NCI-H774 (cell line): Measurements from ENCODE around the gene MCTP1.

Experiments used
- DNase-seq: peaks from one replicate; lab custom pipeline; 2025; lab: John Stamatoyannopoulos, UW

Gene MCTP1

DNA sequence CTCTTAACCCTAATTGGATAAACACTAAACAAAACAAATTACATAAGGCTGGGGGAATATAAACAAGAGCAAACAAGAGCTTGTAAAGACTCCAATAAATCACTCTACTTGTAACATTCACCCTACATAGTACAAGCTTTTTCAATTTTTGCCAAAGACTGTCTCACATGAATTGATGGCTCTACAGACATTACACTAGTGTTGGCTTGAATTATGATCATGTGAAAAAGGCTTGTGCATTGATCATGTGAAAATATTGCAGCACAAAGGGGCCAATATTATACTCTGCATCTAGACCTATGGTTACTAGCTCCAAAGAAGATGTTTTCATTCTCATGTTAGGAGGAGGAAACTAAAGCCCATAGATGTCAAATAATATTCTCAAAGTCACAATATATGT lies 212.6 kb downstream of the MCTP1 start:
- DNase-seq: no peak

GRCh38 chr5:95070866-95071265 lies 214.0 kb downstream of the MCTP1 start:
- DNase-seq: no peak

DNA sequence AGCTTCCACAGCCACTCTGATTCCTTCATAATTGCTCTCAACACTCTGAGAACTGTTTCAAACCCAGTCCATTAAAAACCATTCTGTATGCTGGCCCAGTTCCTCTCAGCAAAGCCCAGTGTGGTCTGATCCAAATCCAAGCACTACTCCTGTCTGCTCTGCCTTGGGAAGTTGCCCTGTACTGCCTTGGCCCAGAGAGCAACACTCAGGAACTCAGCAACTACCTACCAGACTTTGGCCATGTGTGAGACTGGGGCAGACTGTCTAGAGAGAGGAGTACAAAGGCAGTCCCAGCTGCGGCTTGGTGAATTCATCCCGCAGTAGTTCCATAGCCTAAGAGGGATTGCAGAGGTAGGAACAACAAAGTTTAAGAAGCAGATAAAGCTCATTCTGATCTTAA lies 214.4 kb downstream of the MCTP1 start:
- DNase-seq: no peak

- no peak for DNase-seq
These were observed 214.9 kb downstream of the MCTP1 start for GRCh38 chr5:95069948-95070347.

- no peak for DNase-seq
These were observed 215.9 kb downstream of the MCTP1 start for GRCh38 chr5:95069021-95069420.

- no peak for DNase-seq
These were observed 216.5 kb downstream of the MCTP1 start for GRCh38 chr5:95068289-95068910.

DNA sequence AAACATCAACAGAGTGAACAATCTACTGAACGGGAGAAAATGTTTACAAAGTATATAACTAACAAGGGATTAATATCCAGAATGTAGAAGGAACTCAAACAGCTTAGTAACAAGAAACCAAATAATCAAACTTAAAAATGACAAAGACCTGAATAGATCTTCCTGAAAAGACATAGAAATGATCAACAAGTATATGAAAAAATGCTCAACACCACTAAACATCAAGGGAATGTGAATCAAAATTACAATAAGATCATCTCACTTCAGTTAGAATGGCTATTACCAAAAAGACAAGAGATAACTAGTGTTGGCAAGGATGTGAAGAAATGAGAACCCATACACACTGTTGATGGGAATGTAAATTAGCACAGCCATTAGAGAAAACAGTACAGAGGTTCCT lies 218.8 kb downstream of the MCTP1 start:
- no peak for DNase-seq

DNA sequence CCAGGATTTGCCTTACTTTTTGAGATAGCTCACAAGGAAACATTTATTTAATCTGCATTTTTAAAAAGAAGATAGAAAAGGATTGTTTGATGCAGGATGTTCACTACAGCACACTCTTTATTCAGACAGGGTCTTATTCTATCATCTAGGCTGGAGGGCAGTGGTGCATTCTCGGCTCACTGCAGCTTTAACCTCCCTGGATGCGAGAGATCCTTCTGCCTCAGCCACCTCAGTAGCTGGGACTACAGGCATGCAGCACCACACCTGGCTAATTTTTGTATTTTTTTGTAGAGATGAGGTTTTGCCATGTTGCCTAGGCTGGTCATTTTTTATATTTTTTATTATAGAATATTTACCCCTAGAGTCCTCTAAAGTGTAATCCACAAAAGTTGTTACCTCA lies 221.4 kb downstream of the MCTP1 start:
- no peak for DNase-seq

GRCh38 chr5:95060098-95060497 lies 224.8 kb downstream of the MCTP1 start:
- no peak for DNase-seq

- DNase-seq: no peak
These were observed 225.3 kb downstream of the MCTP1 start for GRCh38 chr5:95059636-95060035.

DNA sequence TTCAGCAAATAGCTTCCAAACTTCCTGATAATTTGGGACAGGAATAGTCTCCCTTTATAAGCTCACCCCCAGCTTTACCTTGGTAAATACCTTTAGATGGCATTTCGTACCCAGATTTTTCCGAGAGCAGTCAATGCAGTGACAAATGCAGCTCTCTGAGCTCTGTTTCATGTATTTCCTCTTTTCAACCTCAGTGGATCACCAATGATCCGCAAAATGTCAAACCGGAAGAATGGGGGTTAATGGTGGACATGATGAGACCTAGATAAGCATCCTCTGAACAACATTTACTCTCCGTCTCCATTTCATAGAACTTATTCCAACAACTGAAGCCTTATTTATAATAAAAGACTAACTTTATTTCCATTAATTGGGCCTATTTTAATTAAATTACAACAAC lies 227.3 kb downstream of the MCTP1 start:
- no peak for DNase-seq

GRCh38 chr5:95053253-95053652 lies 231.6 kb downstream of the MCTP1 start:
- DNase-seq: no peak

DNA sequence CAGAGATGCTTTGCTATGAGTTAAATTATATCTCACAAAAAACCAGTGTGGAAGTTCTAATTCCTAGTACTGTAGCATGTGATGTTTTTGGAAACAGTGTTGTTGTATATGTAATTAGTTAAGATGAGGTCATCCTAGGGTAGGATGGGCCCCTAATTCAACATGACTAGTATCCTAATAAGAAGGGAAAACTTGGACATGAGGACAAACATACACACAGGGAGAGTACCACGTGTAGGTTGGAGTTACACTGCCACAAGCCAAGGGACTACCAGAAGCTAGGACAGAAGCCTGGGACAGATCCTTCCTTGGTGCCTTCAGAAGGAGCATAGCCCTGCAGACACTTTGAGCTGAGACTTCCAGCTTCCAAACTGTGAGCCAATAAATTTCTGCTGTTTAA lies 234.2 kb downstream of the MCTP1 start:
- no peak for DNase-seq

DNA sequence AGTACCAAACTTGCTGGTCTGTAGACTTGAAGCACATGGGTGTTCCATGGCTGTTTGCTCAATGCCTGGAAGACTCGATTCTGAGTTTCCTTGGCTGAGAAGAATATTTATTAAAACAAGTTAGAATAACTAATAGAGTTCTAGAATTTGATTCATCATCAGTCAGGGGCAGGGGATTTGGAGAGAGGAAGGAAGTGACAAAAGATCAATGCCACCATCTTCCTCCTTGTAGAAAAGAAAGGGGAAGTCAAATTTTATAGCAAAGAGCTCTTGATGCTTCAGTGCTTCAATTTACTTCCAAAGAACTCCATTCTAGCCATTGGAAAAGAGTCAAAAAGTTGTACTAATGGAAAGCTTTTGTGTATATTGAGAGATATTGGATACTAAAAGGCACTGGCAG lies 236.3 kb downstream of the MCTP1 start:
- DNase-seq: no peak

- no peak for DNase-seq
These were observed 239.5 kb downstream of the MCTP1 start for GRCh38 chr5:95045181-95045965.

DNA sequence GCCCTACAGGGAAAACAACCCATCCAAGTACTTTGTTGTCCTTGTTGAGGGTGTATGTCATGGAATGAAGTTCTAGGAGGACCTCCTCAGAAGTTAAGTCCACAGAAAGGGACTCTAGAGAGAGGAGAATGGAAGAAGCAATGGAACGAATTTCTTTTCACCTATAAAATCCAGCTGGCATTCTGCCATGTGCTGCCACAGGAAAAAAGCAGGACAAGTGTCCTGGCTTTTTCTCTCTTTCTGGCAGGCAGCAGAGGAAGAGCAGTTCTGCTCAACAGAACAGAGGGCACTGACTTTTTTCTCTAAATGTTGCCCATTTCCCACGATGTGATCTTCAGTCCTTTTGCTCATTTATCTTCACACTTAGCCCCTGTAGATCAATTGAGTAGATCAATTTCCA lies 240.8 kb downstream of the MCTP1 start:
- DNase-seq: no peak

DNA sequence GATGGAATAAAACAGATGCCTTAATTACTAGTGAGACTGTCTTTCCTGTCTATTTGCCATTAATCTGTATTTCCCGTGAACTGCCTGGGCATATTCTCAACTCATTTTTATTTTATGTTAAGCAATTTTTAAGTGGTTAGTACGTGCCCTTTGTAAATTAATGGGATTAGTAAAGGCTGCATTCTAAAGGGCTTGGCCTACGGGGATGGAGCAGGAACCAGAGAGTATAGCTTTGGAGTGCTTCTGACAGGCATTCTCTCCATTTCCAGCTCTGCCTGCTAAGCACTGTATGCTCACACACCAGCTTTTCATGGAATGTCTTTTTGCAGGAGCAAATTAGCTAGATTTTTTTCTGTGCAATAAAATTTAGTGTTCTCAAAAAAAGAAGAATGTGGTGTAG lies 241.2 kb downstream of the MCTP1 start:
- DNase-seq: no peak

DNA sequence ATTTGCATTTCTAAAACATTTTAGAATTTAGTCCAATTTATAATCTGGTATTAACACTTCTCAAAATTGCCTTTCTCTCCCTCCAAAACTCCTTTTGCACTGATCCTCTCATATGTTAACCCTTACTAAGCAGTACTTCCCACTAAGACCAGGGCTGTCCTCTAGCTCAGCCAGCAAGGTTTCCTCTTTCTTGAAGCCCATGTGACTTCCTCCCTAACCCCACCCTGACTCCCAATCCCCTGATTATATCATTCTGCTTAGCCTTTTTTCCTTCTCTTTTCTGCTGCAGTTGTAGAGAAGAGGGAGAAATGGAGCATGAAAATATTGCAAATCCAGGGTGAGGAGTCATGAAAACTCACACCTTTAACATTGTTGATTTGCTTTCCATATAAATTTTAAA lies 241.7 kb downstream of the MCTP1 start:
- DNase-seq: no peak

DNA sequence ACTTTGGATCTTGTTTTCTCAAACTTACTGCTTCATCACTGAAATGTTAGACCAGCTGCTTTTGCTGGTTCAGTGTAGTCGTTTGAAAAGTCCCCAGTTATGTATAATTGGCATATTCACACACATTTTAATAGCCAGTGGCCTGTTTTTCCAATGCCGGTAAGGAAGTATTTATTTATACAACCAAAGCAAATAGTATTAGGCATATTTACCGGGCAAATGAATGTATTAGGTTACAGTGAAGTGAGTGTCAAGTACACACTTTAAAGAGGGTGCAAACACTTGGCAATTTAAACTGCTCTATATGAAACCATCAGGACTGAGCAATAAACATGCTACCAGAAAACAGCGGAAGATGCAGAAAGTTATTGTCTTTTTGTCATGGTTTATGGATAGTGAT lies 242.9 kb downstream of the MCTP1 start:
- DNase-seq: peak; percentile 74

GRCh38 chr5:95035891-95036685 lies 248.8 kb downstream of the MCTP1 start:
- no peak for DNase-seq

GRCh38 chr5:95032801-95033200 lies 252.1 kb downstream of the MCTP1 start:
- no peak for DNase-seq

DNA sequence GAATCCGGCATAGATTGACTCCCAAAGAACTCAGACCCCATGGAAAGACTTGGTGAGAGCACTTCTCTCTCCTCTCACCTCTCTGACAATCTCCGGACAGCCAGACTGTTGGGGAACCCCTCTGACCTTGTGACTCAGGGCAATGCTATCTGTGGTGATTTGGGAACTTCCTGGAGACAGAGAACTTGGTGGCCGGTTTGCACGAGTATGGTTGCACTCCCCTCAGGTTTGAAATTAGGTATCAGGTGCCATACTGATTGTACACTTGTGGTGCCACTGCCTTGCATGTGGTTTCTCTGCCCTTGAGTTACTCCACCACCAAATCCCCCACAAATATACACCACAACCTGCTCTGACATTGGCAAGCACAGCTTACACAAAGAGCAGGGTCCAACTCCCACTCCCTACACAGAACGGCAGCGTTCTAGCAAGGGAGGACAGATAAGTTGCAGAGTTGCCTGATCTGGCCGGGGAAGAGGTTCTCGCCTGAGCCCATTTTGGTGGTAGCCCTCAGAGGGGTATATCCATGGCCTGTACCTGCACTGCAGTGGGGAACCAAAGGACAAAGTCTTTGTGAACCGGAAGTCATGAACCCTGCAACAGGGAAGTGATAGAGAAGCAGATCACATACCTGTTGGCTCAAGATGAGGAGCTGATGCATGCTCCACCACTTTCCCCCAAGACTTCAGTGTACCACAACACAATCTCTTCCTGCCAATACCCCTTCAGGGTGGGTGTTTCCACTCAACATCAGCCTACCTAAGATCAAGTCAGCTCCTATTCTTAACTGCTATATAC lies 255.1 kb downstream of the MCTP1 start:
- DNase-seq: no peak
